Stimulated activated naive CD8-positive, alpha-beta T cell treated with anti-CD3 and anti-CD28 coated beads, Interleukin-15, amount 100 ng/mL, for 72 hours (primary cell): ENCODE results near the gene CLBA1.

Experiments used
- ATAC-seq: fragments of 150-1000 bp; cut with Tn5 transposase; 2 replicates; pipeline ENCODE4 v1.10.0; 2021; ENCODE audit warnings: mild to moderate bottlenecking, moderate library complexity
- DNase-seq, 2 donors: peaks; one replicate each; pipeline ENCODE4 v3.0.0; 2021 to 2022
- H3K27ac Mint-ChIP-seq, 2 donors: one replicate each; pipeline ENCODE4 v1.8.0; 2022; ENCODE audit warnings: mild to moderate bottlenecking in 2 of 2, mixed read lengths in 2 of 2, moderate library complexity in 2 of 2
- H3K27me3 Mint-ChIP-seq: one replicate; pipeline ENCODE4 v1.8.0; 2022; ENCODE audit warnings: mixed read lengths
- H3K4me1 Mint-ChIP-seq: one replicate; pipeline ENCODE4 v1.8.0; 2022; ENCODE audit warnings: mild to moderate bottlenecking, mixed read lengths
- H3K4me3 Mint-ChIP-seq, 2 donors: one replicate each; pipeline ENCODE4 v1.8.0; 2022; ENCODE audit warnings: mild to moderate bottlenecking in 2 of 2, mixed read lengths in 2 of 2, moderate library complexity in 1 of 2
- H3K9me3 Mint-ChIP-seq, 2 donors: one replicate each; pipeline ENCODE4 v1.8.0; 2022; ENCODE audit warnings: mixed read lengths in 2 of 2

The CLBA1 gene

DNA sequence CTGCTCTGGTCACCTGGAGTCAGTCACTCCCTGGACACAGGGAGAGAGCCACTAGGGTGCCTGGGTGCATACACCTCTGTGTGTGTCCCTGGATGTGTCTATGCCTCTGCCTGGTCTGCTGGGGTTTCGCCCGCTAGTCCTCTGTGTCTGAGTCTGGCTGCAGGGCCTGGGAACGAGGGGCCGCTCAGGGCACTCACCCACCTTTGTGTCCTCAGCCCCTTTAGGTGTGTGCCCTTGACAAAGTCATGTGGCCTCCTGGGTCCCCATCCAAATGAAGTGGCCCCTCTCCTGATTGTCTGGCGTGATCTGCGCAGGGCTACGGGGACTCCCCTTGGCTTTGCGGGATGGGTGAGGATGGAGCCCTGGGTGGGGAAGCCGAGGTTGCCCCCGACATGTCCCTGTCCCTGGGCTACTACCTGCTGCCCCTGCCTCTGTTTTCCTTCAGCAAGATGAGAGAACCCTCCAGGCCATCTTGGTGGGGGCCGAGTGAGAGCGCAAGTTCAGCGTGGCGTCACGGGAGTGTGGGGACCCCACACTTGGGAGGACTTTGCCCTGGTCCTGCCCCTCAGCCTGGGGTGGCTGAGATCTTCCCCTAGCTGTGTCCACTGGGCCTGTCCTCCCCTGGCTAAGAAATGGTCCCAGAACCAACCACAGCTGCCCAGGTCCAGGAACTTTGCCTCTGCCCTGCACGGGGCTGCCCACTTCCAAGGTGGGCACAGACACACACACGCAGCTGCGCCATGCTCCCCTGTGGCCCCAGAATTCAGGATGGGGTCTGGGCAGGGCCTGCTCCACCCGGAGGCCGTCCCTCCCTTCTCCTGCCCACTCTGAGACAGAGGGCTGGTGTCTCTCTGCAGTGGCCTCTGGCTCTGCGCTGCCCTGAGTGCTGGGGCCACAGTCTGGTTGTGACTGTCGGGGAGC, 4.7 kb upstream of the CLBA1 start:
- Mint-ChIP-seq H3K4me1 (peaks cover 32% of the 10 kb centered on the region), H3K27me3 (peaks cover 35% of the 10 kb centered on the region), H3K9me3 (no peaks in the 10 kb centered on the region), H3K27ac (no peak overlapping the region), H3K4me3 (no peak overlapping the region)
- no peak for ATAC-seq
- no peak for DNase-seq

DNA sequence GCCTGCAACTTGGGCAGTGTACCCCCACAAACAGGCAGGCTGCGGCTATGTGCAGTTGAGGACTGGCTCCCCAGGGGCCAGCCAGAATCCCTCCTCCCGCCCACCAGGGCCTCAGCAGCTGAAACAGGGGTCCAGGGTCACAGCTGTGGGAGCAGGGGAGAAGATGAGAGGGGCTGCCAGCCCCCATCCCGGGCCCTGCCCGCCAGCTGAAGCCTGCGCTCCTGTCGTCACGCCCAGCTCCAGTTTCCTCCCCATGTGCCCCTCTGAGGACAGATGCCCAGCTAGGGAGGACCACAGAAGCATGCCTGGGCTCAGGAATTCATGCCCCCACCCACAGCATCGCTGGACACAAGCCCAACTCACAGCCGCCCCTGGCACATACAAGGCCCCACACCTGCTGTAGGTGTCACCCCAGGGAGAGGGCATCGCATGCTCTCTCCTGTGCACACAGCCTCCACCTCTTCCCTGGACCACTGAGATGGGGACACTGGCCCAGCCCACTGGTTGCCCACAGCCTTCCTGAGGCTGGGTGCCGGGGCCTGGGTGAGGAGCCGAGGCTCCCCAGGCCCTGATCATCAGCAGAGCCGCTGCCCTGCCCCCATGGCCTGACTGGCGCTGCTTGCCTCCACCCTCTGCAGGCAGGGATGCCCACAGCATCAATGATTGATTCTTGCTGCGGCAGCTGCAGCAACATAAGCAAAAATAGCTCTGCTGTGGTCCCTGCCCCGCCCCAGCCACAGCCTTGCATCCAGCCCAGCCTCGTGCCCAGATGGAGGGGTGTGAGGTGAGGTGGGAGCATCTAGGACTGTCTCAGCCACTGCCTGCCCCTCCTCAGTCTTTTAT, 3.7 kb upstream of the CLBA1 start:
- ATAC-seq (no peak), DNase-seq (no peak)
- Mint-ChIP-seq H3K27ac (no peak overlapping the region), H3K27me3 (peaks cover 31% of the 10 kb centered on the region), H3K9me3 (no peaks in the 10 kb centered on the region), H3K4me3 (no peak overlapping the region), H3K4me1 (peaks cover 35% of the 10 kb centered on the region)

DNA sequence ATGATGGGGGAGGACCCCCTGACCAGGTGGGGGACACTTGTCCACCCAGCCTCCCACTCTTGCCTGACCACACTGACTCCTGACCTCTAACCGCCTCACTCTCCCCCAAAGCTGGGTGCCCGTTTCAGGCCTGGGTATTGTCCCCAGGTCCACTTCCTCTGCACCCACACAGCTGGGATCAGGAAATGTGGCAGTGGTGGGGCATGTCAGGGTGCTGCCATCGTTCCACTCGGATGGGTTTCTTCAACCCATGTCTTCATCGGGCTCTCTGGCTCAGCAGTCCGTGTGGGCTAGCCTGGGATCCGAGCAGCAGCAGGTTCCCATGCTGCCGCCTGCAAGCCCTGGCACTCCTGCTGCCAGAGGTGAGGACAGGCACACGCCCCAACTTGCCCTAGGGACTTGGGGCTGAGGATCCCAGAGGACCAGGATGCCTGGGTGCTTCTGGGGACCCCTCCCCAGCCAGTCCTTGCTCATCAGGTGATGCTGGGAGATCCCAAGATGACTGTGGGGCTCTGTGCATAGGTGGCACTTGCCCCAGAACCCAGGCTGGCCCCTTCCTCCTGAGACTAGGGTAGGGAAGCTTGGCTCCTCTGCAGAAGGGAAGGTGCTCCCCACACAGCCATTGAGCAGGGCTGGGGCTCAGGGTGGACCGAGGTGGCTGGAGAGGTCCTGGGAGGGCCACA, 2.9 kb upstream of the CLBA1 start:
- H3K9me3 Mint-ChIP-seq, result no peaks in the 10 kb centered on the region
- no peak overlapping the region for H3K27ac Mint-ChIP-seq
- DNase-seq, result no peak
- H3K4me1 Mint-ChIP-seq, result peaks cover 28% of the 10 kb centered on the region
- ATAC-seq, result no peak
- no peak overlapping the region for H3K4me3 Mint-ChIP-seq
- H3K27me3 Mint-ChIP-seq, result peaks cover 26% of the 10 kb centered on the region

- DNase-seq, result no peak
- H3K9me3 Mint-ChIP-seq, result no peaks in the 10 kb centered on the region
- H3K27ac Mint-ChIP-seq, result peak overlapping the region in 1 of 2 donors; percentile 14
Measured at GRCh38 chr14:104983231-104983721, 2.3 kb upstream of the CLBA1 start.

GRCh38 chr14:104984056-104984894, 1.3 kb upstream of the CLBA1 start:
- ATAC-seq, result no peak
- no peak for DNase-seq
- Mint-ChIP-seq H3K4me1 (peaks cover 18% of the 10 kb centered on the region), H3K27ac (peak overlapping the region; percentile 5 to 69), H3K4me3 (peak overlapping the region; percentile 64 to 81), H3K9me3 (no peaks in the 10 kb centered on the region), H3K27me3 (peaks cover 14% of the 10 kb centered on the region)

More at GRCh38 chr14:104983231-104983721, 2.3 kb upstream of the CLBA1 start:
- Mint-ChIP-seq H3K27me3 (peaks cover 23% of the 10 kb centered on the region), H3K4me3 (no peak overlapping the region), H3K4me1 (peaks cover 26% of the 10 kb centered on the region)
- no peak for ATAC-seq

GRCh38 chr14:104986487-104987164, 1.0 kb downstream of the CLBA1 start:
- no peak overlapping the region for H3K27ac Mint-ChIP-seq
- H3K4me3 Mint-ChIP-seq, result peak overlapping the region; percentile 75 to 81
- peaks cover 9% of the 10 kb centered on the region for H3K27me3 Mint-ChIP-seq
- H3K9me3 Mint-ChIP-seq, result no peaks in the 10 kb centered on the region
- H3K4me1 Mint-ChIP-seq, result peaks cover 18% of the 10 kb centered on the region
- DNase-seq, result no peak
- no peak for ATAC-seq

- Mint-ChIP-seq H3K4me3 (no peak overlapping the region), H3K9me3 (no peaks in the 10 kb centered on the region), H3K27ac (no peak overlapping the region), H3K27me3 (peaks cover 9% of the 10 kb centered on the region), H3K4me1 (peaks cover 16% of the 10 kb centered on the region)
- no peak for DNase-seq
- ATAC-seq, result no peak
Measured at GRCh38 chr14:104989236-104989950, 3.8 kb downstream of the CLBA1 start.

GRCh38 chr14:104989951-104990303, 4.3 kb downstream of the CLBA1 start:
- Mint-ChIP-seq H3K4me1 (peaks cover 10% of the 10 kb centered on the region), H3K27ac (no peak overlapping the region), H3K27me3 (peaks cover 9% of the 10 kb centered on the region), H3K4me3 (no peak overlapping the region), H3K9me3 (no peaks in the 10 kb centered on the region)
- no peak for DNase-seq
- ATAC-seq, result no peak

DNA sequence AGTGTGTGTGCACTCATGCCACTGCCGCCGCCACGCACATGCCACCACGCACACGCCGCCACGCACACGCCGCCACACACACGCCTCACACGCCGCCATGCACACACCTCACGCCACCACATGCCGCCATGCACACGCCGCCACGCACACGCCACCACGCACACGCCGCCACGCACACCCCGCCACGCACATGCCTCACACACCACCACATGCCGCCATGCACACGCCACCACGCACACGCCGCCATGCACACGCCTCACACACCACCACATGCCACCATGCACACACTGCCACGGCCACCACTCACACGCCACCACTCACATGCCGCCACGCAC, 6.3 kb downstream of the CLBA1 start:
- Mint-ChIP-seq H3K4me3 (no peak overlapping the region), H3K27ac (no peak overlapping the region)
- DNase-seq, result no peak

DNA sequence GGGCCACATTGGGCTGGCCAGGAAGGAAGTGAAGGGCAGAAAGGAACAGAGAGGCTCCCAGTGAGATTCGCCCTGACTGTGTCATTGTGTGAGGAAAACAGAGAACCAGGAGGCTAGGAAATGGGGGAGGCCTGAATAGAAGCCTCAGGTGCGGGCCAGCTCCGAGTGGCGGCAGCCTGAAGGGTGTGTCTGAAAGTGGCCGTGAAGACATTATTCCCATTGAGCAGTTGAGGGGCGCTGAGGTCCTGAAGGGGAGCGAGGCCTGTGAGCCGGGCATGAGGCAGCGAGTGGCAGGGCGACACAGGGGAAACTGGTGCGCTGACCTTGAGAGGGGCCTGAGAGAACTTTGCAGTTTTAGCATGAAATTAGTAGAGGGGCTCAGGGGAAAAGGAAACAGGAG, 6.9 kb downstream of the CLBA1 start:
- Mint-ChIP-seq H3K27ac (no peak overlapping the region), H3K27me3 (no peaks in the 10 kb centered on the region), H3K9me3 (no peaks in the 10 kb centered on the region), H3K4me1 (no peaks in the 10 kb centered on the region), H3K4me3 (no peak overlapping the region)
- ATAC-seq (no peak), DNase-seq (no peak)

More for the DNA sequence above, 6.3 kb downstream of the CLBA1 start:
- ATAC-seq, result no peak
- Mint-ChIP-seq H3K27me3 (peaks cover 3% of the 10 kb centered on the region), H3K9me3 (no peaks in the 10 kb centered on the region), H3K4me1 (no peaks in the 10 kb centered on the region)

- DNase-seq (no peak), ATAC-seq (no peak)
- Mint-ChIP-seq H3K27ac (no peak overlapping the region), H3K4me3 (no peak overlapping the region), H3K4me1 (no peaks in the 10 kb centered on the region), H3K27me3 (no peaks in the 10 kb centered on the region), H3K9me3 (no peaks in the 10 kb centered on the region)
Measured at GRCh38 chr14:104993306-104993705, 7.7 kb downstream of the CLBA1 start.

DNA sequence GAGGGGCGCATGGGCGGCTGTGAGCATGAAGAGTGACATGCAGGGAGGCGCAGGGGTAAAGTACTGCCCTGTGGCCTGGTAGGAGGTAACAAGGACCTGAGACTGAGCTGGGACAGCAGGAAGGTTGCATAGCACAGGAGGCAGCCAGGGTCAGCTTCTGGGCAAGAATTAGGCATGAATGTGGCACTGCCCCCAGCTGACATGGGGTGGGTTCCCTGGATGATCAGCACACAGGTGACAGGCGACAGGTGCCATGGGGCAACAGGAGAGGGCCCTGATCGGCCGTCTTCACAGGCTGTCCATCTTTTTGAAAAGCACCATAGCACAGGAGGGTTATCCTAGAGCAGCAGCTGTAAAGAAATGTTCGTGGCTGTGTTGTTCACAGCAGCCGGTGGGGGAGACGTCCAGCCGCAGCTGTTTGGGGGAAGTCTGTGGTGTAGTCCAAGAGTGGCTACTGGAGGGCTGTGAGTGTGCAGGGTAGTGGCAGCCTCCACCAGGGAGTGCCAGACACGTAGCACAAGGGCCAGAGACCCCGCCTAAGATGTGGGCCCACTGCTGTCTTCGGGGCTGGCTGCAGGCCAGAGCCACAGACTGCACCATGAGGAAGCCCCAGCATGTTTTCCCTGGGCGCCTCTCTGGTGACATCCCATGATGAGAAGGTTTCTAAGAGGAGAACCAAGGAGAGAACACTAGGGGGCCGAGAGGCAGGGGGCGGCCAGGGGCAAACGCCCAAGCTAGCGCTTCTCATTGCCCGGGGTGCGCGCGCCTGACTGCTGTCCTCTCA, 8.4 kb downstream of the CLBA1 start:
- DNase-seq, result no peak
- no peaks in the 10 kb centered on the region for H3K9me3 Mint-ChIP-seq
- no peaks in the 10 kb centered on the region for H3K27me3 Mint-ChIP-seq
- no peaks in the 10 kb centered on the region for H3K4me1 Mint-ChIP-seq
- peak overlapping the region in 1 of 2 donors; percentile 82 for H3K27ac Mint-ChIP-seq
- peak; percentile 24 for ATAC-seq
- H3K4me3 Mint-ChIP-seq, result no peak overlapping the region

DNA sequence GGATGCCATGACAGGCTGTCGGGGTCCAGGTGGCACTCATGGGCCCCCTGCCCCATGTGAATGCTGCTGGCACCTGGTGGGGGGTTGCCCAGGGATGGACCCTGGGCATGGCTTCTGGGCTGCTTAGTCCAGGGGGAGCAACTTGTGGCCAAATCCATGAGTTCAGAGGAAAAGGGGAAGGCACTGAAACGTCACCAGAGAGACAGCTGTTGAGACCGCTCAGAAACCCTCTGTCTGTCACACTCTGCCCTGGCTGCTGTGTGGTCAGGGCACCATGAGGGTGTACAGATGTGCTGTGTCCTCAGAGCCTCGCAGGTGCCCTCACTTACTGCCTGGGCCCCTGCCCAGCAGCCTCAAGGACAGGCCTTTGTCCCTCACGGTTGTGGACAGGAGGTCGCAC, 9.4 kb downstream of the CLBA1 start:
- Mint-ChIP-seq H3K27me3 (no peaks in the 10 kb centered on the region), H3K4me3 (no peak overlapping the region), H3K4me1 (no peaks in the 10 kb centered on the region), H3K9me3 (no peaks in the 10 kb centered on the region), H3K27ac (peak overlapping the region in 1 of 2 donors; percentile 82)
- ATAC-seq, result no peak
- no peak for DNase-seq
